HG03196 (cell line): ENCODE measurements around the gene TRPM1.

Experiments
- ATAC-seq: cut with Tn5 transposase; IDR thresholded peaks from one replicate; pipeline ENCODE4 v1.9.1; 2021; ENCODE audit not compliant: unreplicated experiment

The TRPM1 gene

GRCh38 chr15:31021067-31021665, 80.4 kb downstream of the TRPM1 start:
- ATAC-seq, result no peak

- ATAC-seq, result no peak
Measured at GRCh38 chr15:31020542-31020941, 81.0 kb downstream of the TRPM1 start.

GRCh38 chr15:31019986-31020385, 81.5 kb downstream of the TRPM1 start:
- no peak for ATAC-seq

GRCh38 chr15:31017311-31017710, 84.2 kb downstream of the TRPM1 start:
- no peak for ATAC-seq

GRCh38 chr15:31016446-31016915, 85.0 kb downstream of the TRPM1 start:
- ATAC-seq, result no peak

GRCh38 chr15:31014608-31014925, 87.0 kb downstream of the TRPM1 start:
- ATAC-seq, result no peak

GRCh38 chr15:31013863-31014607, 87.5 kb downstream of the TRPM1 start:
- peak; percentile 89 for ATAC-seq

- ATAC-seq, result no peak
Measured at GRCh38 chr15:31012455-31012854, 89.1 kb downstream of the TRPM1 start.

- no peak for ATAC-seq
Measured at GRCh38 chr15:31010036-31010435, 91.5 kb downstream of the TRPM1 start.

- ATAC-seq, result no peak
Measured at GRCh38 chr15:31005660-31006059, 95.9 kb downstream of the TRPM1 start.

- ATAC-seq, result peak; percentile 90
Measured at GRCh38 chr15:31004220-31004733, 97.2 kb downstream of the TRPM1 start.

- no peak for ATAC-seq
Measured at GRCh38 chr15:31001702-31002101, 99.8 kb downstream of the TRPM1 start.

- ATAC-seq, result no peak
Measured at GRCh38 chr15:30999729-31000128, 101.8 kb downstream of the TRPM1 start.

GRCh38 chr15:30997270-30997669, 104.3 kb downstream of the TRPM1 start:
- ATAC-seq, result no peak

GRCh38 chr15:30992249-30992864, 109.2 kb downstream of the TRPM1 start:
- no peak for ATAC-seq

GRCh38 chr15:30991255-30992235, 110.0 kb downstream of the TRPM1 start, which contains the start of gene MTMR10:
Gene MTMR10, minus strand, starts transcription at chr15:30991628. Its CDS starts 122 bp downstream, at chr15:30991506.
- ATAC-seq, result peak; percentile 87

GRCh38 chr15:30990446-30991254, 110.9 kb downstream of the TRPM1 start:
- peak; percentile 14 for ATAC-seq

GRCh38 chr15:30990036-30990435, 111.5 kb downstream of the TRPM1 start:
- no peak for ATAC-seq

GRCh38 chr15:30985081-30985531, 116.4 kb downstream of the TRPM1 start:
- ATAC-seq, result peak; percentile 28

GRCh38 chr15:30984542-30984941, 117.0 kb downstream of the TRPM1 start:
- ATAC-seq, result peak; percentile 42
